HG03097 (cell line): ENCODE data around the gene USP53.
A peak's percentile ranks its signal among the peaks of the same experiment; 100 is the strongest.
"Not testable (repeated sequence)": the region's sequence is repeated elsewhere in the genome, so short reads cannot be mapped to it uniquely, and the experiment has no call there.

ENCODE experiments used
- ATAC-seq: cut with Tn5 transposase; IDR thresholded peaks from one replicate; pipeline ENCODE4 v1.9.1; 2021; ENCODE audit not compliant: unreplicated experiment, low FRiP score

Gene USP53

GRCh38 chr4:119227690-119228089, 15.2 kb downstream of the USP53 start:
- ATAC-seq, result no peak

GRCh38 chr4:119228406-119228805, 15.9 kb downstream of the USP53 start:
- no peak for ATAC-seq

GRCh38 chr4:119229908-119230687, 17.6 kb downstream of the USP53 start:
- no peak for ATAC-seq

- ATAC-seq, result no peak
Observed at GRCh38 chr4:119231491-119231890, 19.0 kb downstream of the USP53 start.

GRCh38 chr4:119232286-119232685, 19.8 kb downstream of the USP53 start:
- ATAC-seq, result no peak

- ATAC-seq, result no peak
Observed at GRCh38 chr4:119233191-119233590, 20.7 kb downstream of the USP53 start.

GRCh38 chr4:119233750-119234149, 21.2 kb downstream of the USP53 start:
- ATAC-seq, result no peak

- no peak for ATAC-seq
Observed at GRCh38 chr4:119237201-119237600, 24.7 kb downstream of the USP53 start.

GRCh38 chr4:119237642-119238041, 25.1 kb downstream of the USP53 start:
- no peak for ATAC-seq

GRCh38 chr4:119238068-119238722, 25.7 kb downstream of the USP53 start:
- ATAC-seq, result peak; percentile 100

GRCh38 chr4:119240128-119240527, 27.6 kb downstream of the USP53 start:
- no peak for ATAC-seq

GRCh38 chr4:119240568-119240967, 28.1 kb downstream of the USP53 start:
- no peak for ATAC-seq

GRCh38 chr4:119242417-119242816, 29.9 kb downstream of the USP53 start:
- no peak for ATAC-seq

- ATAC-seq, result no peak
Observed at GRCh38 chr4:119243868-119244267, 31.4 kb downstream of the USP53 start.

GRCh38 chr4:119244344-119244743, 31.8 kb downstream of the USP53 start:
- no peak for ATAC-seq

GRCh38 chr4:119244832-119245231, 32.3 kb downstream of the USP53 start:
- no peak for ATAC-seq

GRCh38 chr4:119246177-119246733, 33.7 kb downstream of the USP53 start:
- no peak for ATAC-seq

GRCh38 chr4:119251037-119251436, 38.5 kb downstream of the USP53 start:
- not testable (repeated sequence) for ATAC-seq

GRCh38 chr4:119255223-119255622, 42.7 kb downstream of the USP53 start:
- ATAC-seq, result not testable (repeated sequence)

GRCh38 chr4:119260528-119260927, 48.0 kb downstream of the USP53 start:
- ATAC-seq, result no peak

GRCh38 chr4:119261986-119262385, 49.5 kb downstream of the USP53 start:
- ATAC-seq, result no peak

- ATAC-seq, result no peak
Observed at GRCh38 chr4:119264743-119265142, 52.2 kb downstream of the USP53 start.
